GM18508 (cell line): ENCODE measurements around the gene FRG1.
A peak's percentile ranks its signal among the peaks of the same experiment; 100 is the strongest.
"Not testable (repeated sequence)": the region's sequence is repeated elsewhere in the genome, so short reads cannot be mapped to it uniquely, and the experiment has no call there.

Source experiments
- ATAC-seq: cut with Tn5 transposase; IDR thresholded peaks from one replicate; pipeline ENCODE4 v1.9.1; 2021; ENCODE audit warnings: moderate number of reproducible peaks; ENCODE audit not compliant: insufficient read depth, unreplicated experiment

FRG1 gene

GRCh38 chr4:189940178-189941004, at the start of gene FRG1:
Gene FRG1, plus strand, starts transcription at chr4:189940872. Its CDS starts 138 bp downstream, at chr4:189941010.
- peak; percentile 99 for ATAC-seq

GRCh38 chr4:189897667-189898066, 43.0 kb upstream of the FRG1 start:
- no peak for ATAC-seq

- not testable (repeated sequence) for ATAC-seq
Measured at GRCh38 chr4:189899481-189900015, 41.1 kb upstream of the FRG1 start.

DNA sequence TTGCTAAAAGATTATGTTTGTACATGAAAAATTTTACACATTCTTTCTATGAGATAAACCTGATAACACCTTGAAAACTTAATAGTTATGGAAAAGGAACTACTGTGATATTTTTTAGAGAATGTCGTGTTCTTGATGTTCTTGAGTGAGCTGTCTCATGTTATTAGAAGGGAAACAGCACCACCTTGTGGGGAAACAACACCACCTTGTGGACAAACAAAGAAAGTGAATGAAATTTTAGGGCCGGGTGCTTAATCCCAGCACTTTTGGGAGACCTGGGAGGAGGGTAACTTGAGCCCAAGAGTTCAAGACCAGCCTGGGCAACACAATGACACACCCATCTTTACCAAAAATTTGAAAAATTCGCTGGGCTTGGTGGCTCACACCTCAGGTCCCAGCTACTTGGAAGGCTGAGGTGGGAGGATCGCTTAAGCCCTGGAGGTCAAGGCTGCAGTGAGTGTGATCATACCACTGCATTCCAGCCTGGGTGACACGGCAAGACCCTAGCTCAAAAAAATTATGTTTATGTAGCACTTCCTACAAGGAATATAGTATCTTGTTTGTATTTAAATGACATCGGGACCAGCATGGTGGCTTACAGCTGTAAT, 36.1 kb upstream of the FRG1 start:
- ATAC-seq = not testable (repeated sequence)

GRCh38 chr4:189912170-189912569, 28.5 kb upstream of the FRG1 start:
- ATAC-seq = no peak

DNA sequence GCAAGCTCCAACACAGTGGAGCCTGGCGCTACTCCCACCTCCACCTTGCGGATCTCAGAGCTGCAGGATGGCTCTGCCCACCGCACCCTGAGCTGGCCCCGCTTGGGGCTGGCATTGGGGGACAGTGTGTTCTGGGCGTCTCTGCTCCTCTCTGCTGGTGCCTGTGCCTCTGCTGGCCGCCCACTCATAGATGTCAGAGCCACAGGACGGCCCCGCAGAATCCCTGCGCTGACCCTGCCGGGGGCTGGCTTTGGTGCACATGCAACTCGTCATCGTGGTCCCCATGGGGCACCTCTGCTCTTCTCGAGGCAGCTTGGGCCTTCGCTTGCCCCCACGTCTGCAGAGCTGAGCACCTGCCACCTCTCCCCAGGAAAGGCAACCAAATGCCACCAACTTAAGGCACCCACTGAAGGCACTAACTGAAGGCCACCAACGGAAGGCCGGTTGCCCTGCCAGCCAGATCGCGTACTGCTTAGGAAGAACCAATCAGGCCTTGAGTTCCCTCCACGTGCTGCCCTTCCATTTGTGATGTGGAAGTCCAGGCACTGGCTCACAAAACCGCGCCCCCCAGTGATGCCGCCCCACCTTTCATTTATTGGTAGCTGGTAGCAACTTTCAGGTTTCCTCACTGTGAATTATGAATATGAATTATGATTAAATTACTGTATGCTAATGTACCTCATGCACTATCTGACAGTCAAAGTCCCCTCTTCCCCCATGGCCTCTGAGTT, 23.3 kb upstream of the FRG1 start:
- ATAC-seq = no peak

- ATAC-seq = no peak
Measured at GRCh38 chr4:189921058-189921457, 19.6 kb upstream of the FRG1 start.

DNA sequence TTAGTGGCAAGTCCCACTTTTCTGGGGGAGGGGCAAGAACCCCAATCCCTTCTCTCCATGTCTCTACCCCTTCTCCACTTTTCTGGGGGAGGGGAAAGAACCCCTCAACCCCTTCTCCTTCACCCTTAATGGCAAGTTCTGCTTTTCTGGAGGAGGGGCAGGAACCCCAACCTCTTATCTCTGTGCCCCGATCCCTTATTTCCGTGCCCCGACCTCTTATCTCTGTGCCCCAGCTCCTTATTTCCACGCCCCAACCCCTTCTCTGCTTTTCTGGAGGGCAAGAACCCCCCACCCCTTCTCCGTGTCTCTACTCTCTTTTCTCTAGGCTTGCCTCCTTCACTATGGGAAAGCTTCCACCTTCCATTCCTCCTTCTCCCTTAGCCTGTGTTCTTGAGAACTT, 13.9 kb upstream of the FRG1 start:
- ATAC-seq = not testable (repeated sequence)

- ATAC-seq = no peak
Measured at GRCh38 chr4:189941005-189941450, 356 bp downstream of the FRG1 start.

DNA sequence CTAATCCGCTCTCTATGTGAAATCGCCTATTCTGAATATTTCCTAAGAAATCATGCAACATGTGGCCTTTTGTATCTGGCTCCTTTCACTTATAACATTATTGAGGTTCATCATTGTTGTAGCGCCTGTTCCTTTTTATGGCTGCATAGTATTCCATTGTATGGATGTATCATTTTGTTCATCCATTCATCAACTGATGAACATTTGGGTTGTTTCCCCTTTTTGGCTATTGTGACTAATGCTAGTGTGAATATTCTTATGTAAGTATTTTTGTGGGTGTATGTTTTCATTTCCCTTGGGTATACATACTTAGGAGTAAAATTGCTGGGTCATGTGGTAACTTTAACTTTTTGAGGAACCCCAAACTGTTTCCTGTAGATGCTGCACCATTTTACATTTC, 1.7 kb downstream of the FRG1 start:
- not testable (repeated sequence) for ATAC-seq

GRCh38 chr4:189944077-189944476, 3.4 kb downstream of the FRG1 start:
- ATAC-seq = not testable (repeated sequence)

DNA sequence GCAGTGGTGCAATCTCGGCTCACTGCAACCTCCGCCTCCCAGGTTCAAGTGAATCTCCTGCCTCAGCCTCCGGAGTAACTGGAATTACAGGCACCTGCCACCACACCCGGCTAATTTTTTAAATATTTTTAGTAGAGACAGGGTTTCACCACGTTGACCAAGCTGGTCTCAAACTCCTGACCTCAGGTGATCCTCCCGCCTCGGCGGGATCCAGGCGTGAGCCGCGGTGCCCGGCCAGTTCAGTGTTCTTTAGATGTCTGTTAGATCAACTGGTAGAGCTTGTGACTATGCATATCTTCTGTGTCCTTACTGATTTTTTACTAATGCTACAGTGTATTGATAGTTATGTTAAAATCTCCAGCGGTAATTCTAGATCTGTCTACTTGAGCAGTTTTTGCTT, 6.2 kb downstream of the FRG1 start:
- ATAC-seq = not testable (repeated sequence)

DNA sequence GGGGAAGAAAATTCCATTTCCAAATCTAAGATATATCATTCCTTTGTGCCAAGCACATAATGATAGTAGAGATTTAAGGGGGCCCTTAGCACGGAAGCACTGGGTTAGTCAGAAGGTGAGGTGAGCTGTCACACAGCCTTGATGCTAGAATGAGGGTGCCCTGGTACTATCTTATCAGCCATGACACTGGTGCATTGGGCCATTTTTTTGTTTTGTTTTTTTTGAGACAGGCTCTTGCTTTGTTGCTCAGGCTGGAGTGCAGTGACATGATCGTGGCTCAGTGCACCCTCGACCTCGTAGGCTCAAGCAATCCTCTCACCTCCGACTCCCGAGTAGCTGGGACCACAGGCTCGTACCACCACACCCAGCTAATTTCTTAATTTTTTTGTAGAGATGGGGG, 7.8 kb downstream of the FRG1 start:
- ATAC-seq = not testable (repeated sequence)

- ATAC-seq = not testable (repeated sequence)
Measured at GRCh38 chr4:189969291-189969690, 28.6 kb downstream of the FRG1 start.

GRCh38 chr4:189973646-189974045, 33.0 kb downstream of the FRG1 start:
- ATAC-seq = no peak

- no peak for ATAC-seq
Measured at GRCh38 chr4:189974056-189974455, 33.4 kb downstream of the FRG1 start.

- ATAC-seq = no peak
Measured at GRCh38 chr4:189979196-189980047, 38.8 kb downstream of the FRG1 start.

DNA sequence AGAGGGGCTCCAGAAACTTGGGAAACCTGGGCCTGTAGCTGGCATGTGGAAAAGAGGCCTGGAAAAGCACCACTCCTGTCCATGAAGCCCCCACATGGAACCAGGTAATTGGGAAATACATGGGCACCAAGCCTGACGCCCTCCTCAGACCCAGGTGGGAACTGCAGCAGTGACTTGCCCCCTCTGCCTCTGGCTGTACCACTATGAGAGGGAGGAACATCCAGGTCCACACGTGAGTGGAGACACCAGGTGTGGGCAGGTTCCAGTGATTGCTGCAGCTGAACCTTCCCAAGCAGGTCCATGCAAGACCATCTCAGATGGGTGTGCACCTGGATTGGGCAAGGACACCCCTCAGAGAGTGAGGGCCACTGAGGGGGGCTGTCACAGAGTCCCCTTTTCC, 39.6 kb downstream of the FRG1 start:
- ATAC-seq = not testable (repeated sequence)

- ATAC-seq = no peak
Measured at GRCh38 chr4:189981970-189982369, 41.3 kb downstream of the FRG1 start.
